CD4-positive, alpha-beta T cell treated with Interleukin-15 for 4 hours (primary cell): ENCODE measurements around the gene CXorf65.

Experiments used
- DNase-seq: peaks from one replicate; pipeline ENCODE4 v3.0.0-alpha.2; 2020; ENCODE audit warnings: low spot score

The CXorf65 gene

DNA sequence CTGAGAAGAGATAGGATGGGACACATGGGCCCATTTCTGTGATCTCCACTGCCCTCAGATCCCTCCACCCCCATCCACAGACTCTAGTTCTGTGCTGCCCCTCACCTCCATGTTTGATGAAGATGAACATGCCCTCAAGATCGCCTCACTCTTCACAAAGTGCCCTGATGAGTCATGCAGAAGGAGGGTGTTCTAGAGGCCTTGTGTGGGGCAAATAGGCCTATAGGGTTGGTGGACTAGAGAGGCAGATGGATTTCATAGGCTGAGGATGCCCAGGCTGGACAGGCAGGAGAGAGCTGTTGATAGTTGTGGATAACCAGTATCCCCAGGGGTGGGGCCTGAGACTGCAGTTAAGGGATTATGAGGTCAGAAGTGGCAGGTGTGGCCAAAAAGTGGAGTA, at the start of gene CXorf65:
CXorf65 (minus strand) TSS at position 314 of the 400 bp plus-strand sequence; CDS start at position 130, 184 bp downstream.
- DNase-seq, result peak; percentile 46

GRCh38 chrX:71154641-71155040, 48.1 kb upstream of the CXorf65 start:
- DNase-seq, result no peak

DNA sequence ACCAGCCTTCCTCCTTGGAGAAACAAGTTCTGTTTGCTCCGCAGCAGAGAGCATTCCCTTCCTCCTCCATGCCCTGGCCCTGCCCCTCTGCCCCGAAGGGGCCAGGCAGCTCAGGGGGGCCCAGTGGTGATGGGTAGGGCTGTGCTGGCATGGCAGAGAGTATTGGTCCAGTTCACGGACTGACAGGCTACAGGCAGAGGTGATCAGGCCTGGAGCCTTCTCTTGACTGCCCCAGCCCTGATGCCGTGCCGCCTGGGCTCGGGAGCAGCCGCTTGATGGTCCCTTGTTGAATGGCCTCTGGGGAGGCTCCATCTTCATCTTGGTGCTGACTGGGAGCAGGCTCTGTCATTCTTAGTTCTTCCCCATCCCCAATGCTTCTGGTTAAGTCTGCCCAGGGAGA, 47.7 kb upstream of the CXorf65 start:
- no peak for DNase-seq

GRCh38 chrX:71151366-71151765, 44.8 kb upstream of the CXorf65 start:
- DNase-seq, result no peak

- DNase-seq, result no peak
Measured at GRCh38 chrX:71148278-71148663, 41.7 kb upstream of the CXorf65 start.

DNA sequence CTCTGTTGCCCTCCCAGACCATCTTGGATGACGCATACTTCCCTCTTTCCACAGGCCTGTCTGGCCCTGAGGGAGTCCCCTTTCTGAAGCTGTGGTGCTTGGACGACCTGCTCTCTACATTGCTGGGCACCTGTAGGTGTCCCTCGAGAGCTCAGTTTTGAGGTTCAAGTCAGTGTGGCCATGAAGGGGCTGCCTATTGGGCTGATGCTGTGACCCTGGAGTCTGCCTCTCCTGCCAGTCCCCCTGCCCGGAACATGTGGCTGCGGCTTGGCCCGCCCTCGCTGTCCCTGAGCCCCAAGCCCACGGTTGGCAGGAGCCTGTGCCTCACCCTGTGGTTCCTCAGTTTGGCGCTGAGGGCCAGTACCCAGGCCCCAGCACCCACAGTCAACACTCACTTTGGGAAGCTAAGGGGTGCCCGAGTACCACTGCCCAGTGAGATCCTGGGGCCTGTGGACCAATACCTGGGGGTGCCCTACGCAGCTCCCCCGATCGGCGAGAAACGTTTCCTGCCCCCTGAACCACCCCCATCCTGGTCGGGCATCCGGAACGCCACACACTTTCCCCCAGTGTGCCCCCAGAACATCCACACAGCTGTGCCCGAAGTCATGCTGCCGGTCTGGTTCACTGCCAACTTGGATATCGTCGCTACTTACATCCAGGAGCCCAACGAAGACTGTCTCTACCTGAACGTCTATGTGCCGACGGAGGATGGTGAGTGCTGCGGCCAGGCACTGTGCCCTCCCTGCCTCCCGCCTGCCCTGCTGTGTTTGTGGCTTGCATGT, 41.1 kb upstream of the CXorf65 start:
- DNase-seq, result no peak

DNA sequence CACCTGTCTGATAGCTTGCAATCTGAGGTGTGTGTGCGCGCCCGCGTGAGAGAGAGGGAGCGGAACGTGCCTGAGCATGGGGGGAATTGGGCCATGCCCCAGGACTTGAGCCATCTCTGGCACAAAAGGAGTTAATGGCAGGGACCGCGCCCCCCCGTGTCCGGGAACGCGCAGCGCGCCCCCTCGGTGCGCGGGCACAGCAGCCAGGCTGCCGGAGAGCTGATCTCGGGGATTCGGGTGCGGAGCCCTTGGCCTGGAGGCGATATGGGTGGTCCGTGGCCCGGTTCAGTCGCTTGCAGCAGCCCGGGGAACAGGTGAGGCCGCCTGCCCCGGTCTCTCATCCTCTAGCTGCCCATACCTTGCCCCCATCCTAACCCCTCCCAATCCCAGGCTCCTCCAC, 38.1 kb upstream of the CXorf65 start, which contains the start of gene NLGN3:
NLGN3 (plus strand) TSS at position 191 of the 400 bp plus-strand sequence. CDS start 2,909 bp downstream, outside the sequence.
- DNase-seq, result no peak

DNA sequence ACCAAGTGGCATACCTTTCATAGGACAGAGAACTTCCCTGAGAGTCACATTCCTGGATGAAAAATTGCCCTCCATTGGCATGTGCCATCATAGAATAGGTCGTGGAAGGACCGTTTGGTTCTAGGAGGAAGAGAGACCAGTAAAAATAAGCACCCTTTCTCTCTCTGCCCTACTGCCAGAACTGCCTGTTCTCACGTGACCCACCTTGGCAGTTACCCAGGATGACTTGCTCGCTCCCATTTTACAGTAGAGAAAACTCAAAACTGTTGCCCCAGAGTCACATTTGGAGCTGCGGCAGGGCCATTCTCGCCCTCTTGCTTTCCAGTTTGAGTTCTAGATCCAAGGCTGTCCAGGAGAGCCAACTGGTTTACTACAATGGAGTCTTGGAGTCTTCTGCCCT, 37.0 kb upstream of the CXorf65 start:
- DNase-seq, result no peak

DNA sequence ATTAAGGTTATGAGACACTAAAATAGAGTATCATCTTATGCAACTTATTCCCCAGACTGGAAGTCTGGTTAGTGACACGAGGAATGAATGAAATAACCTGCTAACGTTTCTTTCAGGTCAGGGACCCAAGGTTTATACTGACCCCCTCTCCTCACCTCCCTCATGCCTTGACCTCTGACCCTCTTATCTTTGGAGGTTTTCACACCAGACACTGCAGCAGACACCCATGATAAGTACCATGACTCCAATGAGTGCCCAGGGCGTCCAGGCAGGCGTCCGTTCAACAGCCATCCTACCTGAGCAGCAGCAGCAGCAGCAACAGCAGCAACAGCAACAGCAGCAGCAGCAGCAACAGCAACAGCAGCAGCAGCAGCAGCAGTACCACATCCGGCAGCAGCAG, 33.9 kb upstream of the CXorf65 start:
- no peak for DNase-seq

DNA sequence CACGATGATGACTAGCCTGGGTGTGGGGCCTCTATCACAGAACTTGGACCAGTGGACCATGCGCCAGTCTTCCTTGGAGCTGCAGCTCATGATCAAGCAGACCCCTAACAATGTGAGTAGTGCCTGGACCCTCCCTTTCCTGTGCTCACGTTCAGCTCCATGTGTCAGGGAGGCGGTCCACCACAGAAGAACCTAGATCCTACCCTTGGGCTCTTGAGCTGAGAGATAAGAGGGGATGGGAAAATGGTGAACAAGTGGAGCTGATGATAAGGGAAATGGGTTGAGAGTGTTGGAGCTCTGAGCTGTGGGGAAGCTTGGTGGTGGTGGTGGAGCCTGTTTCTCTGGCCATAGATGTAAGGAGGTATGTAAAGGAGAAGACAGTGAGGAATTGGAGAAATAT, 25.0 kb upstream of the CXorf65 start:
- DNase-seq, result no peak

- peak; percentile 78 for DNase-seq
Measured at GRCh38 chrX:71128915-71129765, 22.6 kb upstream of the CXorf65 start.

GRCh38 chrX:71128166-71128833, 21.8 kb upstream of the CXorf65 start:
- DNase-seq, result no peak

DNA sequence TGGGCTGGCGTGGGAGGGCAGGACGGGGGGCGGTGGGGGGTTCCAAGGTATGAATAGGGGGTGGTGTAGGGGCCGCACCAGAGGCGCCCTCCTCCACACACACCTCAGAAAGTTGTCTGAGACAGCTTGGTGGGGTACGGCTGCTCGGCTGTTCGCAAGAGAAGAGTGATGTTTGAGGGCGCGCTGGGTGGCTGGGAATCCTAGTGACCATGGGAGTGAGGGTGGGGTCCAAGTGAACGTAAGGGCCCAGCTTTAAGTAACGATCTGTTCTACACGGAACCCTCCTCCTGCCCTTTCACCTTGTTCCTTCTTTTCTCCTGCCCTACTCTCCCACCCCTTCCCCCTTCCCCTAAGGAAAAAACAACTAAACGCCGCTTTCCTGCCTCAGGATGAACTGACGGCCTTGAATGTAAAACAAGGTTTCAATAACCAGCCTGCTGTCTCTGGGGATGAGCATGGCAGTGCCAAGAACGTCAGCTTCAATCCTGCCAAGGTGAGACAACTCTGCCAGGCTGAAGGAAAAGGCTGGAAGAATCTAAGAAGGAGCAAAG, 12.5 kb upstream of the CXorf65 start:
- DNase-seq, result no peak

GRCh38 chrX:71118032-71118984, 11.8 kb upstream of the CXorf65 start, which contains the start of gene MED12:
Gene MED12 (plus strand): TSS chrX:71118596. CDS start chrX:71118755, 159 bp downstream.
- DNase-seq, result peak; percentile 77

GRCh38 chrX:71117358-71117757, 10.8 kb upstream of the CXorf65 start:
- no peak for DNase-seq

GRCh38 chrX:71111921-71112431, 5.4 kb upstream of the CXorf65 start:
- peak; percentile 56 for DNase-seq

DNA sequence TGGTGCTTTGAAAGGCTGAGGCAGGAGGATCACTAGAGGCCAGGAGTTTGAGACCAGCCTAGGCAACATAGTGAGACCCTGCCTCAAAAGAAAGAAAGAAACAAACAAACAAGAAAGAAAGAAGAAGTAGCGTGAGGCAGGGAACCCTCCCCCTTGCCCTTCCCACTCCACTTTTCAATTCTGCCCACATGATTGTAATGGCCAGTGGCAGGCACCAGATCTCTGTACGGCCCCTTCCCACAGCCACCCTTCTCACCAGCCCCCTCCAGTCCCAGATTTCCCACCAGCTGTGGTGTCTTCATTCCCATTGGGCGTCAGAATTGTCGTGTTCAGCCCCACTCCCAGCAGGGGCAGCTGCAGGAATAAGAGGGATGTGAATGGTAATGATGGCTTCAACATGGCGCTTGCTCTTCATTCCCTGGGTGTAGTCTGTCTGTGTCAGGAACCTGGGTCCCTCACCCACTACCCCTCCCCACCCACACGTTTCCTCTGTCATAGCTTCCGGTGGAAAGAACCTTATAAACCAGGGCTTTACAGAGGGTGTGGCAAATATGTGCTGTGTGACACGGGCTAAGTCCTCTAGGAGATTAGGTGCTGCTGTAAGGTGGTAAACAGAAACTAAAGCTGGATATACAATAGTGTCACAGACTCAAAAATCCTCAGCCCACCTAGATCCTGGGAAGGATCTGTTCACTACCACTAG, 4.8 kb upstream of the CXorf65 start, which contains the start of gene IL2RG:
IL2RG (minus strand) TSS at position 437 of the 703 bp plus-strand sequence; CDS start at position 399, 38 bp downstream.
- DNase-seq, result peak; percentile 88

DNA sequence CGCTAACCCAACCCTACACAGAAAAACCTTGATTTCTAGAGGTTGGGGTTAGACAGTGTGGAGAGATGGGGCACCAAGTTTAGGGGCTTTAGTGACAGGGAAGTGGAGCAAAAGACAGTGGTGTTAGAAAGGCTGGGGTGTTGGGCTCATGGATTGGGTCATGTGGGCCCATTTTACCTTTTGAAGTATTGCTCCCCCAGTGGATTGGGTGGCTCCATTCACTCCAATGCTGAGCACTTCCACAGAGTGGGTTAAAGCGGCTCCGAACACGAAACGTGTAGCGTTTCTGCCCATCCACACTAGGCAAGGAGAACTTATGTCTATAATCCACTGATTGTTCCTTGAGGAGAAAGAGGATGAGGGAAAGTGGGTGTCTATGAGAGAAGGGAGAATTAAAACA, 2.5 kb upstream of the CXorf65 start:
- no peak for DNase-seq

DNA sequence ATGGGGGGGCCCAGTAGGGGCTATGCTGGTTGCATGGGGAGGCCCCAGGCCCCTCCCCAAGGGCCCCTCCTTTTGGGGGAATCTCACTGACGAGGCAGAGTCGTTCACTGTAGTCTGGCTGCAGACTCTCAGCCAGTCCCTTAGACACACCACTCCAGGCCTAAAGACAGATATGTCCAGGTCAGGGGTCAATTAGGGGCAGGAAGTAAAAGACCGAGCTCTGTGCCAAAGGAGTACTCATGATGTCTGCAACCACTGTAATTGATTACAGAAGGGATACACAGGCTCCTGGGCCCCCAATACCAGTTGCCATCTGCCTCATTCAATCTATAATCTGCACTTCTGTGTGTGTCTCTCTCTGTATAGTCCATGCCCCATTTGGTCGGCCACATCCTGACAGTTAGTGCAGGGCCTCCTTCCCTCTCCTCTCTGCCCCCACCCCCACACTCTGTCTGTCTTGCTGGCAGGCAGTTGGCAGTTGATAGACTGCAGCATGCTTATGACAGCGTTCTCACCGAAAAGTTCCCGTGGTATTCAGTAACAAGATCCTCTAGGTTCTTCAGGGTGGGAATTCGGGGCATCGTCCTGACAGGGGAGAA, 1.3 kb upstream of the CXorf65 start:
- DNase-seq, result peak; percentile 30
